Gastrocnemius medialis (tissue), 4 donors: ENCODE results near the gene KLK15.

Experiments
- CTCF ChIP-seq, 5 experiments: fragments of 450-650 bp in 3 of 5; fragments of 200-600 bp in 2 of 5; sonication (generic) in 2 of 5; IDR thresholded peaks in 4 of 5; conservative IDR thresholded peaks in 1 of 5; 1 replicate in 4 of 5; 2 replicates in 1 of 5; pipeline ENCODE4 v1.5.1; 2016 to 2019; ENCODE audit warnings: antibody characterized with exemption in 5 of 5, mild to moderate bottlenecking in 3 of 5, moderate library complexity in 3 of 5
- POLR2A ChIP-seq, 2 donors: fragments of 450-650 bp; IDR thresholded peaks; one replicate each; pipeline ENCODE4 v1.6.1; 2017; ENCODE audit warnings: antibody characterized with exemption in 2 of 2, mild to moderate bottlenecking in 2 of 2, moderate library complexity in 2 of 2

GRCh38 chr19:50833117-50833801 is at the start of gene KLK15:
- TF ChIP-seq CTCF (IDR thresholded peaks at IDR 0.05 in 4 of 5, conservative IDR thresholded peaks at IDR 0.05 in 1 of 5) (no peak), POLR2A (IDR thresholded peaks at IDR 0.05) (no peak)
